LHCN-M2 (cell line): ENCODE results near the gene IRF7. TPM values are rescaled to one million over a fixed set of nuclear protein-coding genes. Genes with fewer than 3 reads are reported as not detected.

ENCODE experiments used
- DNase-seq: peaks from one replicate; pipeline ENCODE4 v3.0.0-alpha.2; 2012; ENCODE audit warnings: low read depth
- total RNA-seq: library from RNA; depleted of rRNA; stranded (reverse); fragments of >200 nt; gene quantifications from 2 replicates; pipeline ENCODE4 v1.2.3, GENCODE V29; 2014

The IRF7 gene
- total RNA-seq, 1 experiment from 2014 or later = 12.5 TPM

DNA sequence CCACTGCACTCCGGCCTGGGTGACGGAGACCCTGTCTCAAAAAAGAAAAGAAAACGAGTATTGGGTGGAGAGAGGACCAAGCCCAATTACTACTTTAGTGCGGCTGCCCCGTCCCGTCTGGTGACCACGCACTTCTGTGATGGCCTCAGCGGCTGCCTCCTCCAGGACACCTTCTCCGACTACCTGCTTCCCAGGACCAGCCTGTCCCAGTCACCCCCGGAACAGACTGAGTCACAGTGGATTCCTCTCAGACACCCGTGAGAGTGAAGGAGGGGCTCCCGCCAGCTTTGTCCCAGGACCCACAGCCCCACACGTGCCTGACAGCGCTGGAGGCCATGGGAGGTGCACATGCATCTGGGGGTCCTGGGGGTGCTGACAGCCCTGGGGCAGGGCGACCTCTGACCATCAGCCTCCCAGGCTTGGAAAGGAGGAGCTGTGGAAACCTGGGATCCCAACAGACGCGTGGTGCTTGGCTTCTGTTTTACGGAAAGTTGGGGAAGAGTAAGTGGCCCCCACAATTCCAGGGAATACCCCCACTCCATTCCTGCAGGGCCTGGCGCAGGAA, 26.1 kb upstream of the IRF7 start:
- DNase-seq = no peak

DNA sequence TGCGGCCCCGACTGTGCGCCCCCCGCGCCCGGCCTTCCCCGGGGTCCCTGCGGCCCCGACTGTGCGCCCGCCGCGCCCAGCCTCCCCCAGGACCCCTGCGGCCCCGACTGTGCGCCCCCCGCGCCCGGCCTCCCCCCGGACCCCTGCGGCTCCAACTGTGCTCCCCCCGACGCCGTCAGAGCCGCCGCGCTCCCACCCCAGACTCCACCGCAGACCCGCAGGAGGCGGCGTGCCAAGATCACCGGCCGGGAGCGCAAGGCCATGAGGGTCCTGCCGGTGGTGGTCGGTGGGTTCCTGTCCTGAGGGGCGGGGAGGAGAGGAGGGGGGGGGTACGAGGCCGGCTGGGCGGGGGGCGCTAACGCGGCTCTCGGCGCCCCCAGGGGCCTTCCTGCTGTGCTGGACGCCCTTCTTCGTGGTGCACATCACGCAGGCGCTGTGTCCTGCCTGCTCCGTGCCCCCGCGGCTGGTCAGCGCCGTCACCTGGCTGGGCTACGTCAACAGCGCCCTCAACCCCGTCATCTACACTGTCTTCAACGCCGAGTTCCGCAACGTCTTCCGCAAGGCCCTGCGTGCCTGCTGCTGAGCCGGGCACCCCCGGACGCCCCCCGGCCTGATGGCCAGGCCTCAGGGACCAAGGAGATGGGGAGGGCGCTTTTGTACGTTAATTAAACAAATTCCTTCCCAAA, 24.4 kb upstream of the IRF7 start:
- DNase-seq = no peak

DNA sequence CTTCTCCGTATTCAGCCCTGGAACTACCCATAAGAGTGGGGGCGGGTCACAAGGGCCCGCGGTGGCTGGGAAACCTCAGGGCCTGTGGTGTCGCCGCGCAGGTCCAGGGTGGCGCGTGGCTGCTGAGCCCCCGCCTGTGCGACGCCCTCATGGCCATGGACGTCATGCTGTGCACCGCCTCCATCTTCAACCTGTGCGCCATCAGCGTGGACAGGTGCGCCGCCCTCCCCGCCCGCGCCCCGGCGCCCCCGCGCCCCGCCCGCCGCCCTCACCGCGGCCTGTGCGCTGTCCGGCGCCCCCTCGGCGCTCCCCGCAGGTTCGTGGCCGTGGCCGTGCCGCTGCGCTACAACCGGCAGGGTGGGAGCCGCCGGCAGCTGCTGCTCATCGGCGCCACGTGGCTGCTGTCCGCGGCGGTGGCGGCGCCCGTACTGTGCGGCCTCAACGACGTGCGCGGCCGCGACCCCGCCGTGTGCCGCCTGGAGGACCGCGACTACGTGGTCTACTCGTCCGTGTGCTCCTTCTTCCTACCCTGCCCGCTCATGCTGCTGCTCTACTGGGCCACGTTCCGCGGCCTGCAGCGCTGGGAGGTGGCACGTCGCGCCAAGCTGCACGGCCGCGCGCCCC, 23.7 kb upstream of the IRF7 start:
- DNase-seq = no peak

DNA sequence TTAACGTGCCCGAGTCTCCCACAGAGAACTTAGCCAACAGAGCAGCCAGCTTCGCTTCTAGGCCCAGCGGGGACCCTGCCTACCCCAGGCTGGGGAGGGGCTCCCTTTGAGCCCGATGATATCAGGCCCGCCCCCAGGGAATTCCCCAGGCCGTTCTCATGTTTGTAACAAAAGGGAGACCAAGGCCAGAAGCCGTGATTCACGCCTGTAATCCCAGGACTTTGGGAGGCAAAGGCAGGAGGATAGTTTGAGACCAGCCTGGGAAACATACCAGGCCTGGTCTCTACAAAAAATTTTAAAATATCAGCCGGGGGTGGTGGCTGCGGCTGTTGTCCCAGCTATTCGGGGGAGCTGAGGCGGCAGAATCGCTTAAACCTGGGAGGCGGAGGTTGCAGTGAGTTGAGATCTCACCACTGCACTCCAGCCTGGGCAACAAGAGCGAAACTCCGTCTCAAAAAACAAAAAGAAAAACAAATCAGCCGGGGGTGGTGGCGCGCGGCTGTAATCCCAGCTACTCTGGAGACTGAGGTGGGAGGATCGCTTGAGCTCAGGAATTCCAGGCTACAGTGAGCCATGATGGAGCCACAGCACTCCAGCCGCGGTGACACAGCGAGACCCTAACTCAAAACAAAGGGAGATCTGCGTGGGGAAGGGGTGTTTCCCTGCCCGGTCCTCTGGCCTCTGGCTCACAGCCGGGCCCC, 23.0 kb upstream of the IRF7 start:
- DNase-seq = no peak

DNA sequence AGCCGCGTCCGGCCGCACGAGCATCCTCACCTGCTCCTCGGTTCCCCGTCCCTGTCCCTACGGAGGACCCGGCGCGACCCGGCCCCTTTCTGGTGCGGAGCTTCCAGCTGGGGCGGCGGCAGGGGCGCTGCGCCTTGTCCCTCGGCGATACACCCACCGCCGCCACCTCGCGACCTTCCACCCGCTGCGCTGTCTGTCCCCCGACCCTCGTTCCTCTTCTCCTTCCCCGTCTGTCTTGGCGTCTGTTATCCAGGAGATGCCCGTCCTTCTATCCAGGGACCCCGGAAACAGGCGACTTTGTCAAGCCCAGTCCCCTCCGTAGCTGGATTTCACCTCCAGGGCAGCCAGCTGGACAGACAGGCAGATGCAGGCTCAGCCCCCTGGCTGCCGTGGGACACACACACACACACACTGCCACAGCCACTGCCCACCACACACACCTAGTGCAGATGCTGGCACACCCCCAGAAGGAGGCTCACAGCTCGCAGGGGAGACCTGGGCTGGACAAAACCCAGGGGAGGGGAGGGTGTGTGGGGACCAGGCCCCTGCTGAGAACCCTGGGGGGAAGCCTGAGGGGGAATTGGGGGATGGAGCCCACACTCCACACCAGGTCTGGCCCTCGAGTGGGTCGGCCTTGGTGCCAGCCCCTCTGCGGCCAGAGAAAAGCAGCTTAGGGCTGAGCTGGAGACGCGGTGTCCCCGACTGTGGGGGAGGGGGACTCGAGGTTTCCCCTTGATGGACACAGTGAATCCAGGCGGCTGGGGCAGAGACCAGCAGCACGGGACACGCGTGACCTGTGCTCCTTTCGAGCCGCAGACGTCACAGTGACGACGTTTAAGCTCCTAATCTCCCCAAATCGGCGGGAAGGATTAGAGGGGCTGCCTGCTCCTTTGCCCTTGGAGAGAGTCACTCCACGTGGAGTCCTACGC, 22.1 kb upstream of the IRF7 start:
- no peak for DNase-seq

DNA sequence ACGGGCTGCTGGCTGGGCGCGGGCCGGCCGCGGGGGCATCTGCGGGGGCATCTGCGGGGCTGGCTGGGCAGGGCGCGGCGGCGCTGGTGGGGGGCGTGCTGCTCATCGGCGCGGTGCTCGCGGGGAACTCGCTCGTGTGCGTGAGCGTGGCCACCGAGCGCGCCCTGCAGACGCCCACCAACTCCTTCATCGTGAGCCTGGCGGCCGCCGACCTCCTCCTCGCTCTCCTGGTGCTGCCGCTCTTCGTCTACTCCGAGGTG, 21.5 kb upstream of the IRF7 start:
- no peak for DNase-seq

DNA sequence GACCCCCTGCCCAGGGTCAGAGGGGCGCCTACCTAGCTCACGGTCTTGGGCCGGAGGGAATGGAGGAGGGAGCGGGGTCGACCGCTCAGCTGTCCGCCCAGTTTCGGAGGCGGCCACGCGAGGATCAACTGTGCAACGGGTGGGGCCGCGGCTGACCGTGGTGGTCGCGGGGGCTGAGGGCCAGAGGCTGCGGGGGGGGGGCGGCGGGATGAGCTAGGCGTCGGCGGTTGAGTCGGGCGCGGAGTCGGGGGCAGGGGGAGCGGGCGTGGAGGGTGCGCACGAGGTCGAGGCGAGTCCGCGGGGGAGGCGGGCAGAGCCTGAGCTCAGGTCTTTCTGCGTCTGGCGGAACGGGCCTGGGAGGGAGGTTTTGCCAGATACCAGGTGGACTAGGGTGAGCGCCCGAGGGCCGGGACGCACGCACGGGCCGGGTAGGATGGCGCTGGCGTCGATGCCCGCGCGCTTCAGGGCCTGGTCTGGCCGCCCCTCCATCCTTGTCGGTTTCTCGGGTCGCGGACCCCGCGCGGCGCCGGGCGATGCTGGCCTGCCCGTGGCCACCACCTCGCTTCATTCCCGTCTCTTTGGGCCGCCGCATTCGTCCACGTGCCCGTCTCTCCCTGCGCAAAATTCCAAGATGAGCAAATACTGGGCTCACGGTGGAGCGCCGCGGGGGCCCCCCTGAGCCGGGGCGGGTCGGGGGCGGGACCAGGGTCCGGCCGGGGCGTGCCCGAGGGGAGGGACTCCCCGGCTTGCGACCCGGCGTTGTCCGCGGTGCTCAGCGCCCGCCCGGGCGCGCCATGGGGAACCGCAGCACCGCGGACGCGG, 21.0 kb upstream of the IRF7 start, which contains the start of gene DRD4:
DRD4 (plus strand) TSS at position 759 of the 822 bp plus-strand sequence; CDS start at position 795, 36 bp downstream.
- DNase-seq = no peak

DNA sequence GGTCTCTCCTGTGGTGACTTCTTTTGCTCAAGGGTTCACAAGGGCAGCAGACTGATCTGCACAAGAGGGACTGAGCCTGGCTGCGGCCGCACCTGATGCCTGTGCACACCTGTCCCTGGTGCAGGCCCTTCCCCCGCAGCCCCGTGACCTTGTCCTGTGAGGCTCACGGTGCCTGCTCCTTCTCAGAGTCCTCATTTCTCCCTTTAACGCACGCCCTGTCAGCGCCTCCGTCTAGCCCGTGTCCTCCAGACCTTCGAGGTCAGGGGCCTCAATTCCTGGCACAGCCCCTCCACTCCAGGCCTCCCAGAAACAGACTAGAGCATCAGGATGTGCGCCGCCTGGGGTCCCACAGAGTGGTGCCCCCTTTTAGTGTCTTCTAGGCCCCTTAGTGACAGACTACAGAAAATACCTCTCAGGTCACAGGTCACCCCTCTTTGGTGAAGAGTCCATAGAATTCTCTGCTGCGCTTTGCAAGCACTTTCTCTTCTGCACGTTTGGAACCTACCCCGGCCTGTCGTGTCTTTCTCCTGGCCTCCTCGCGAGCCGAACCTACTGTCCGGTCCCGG, 20.3 kb upstream of the IRF7 start:
- DNase-seq = no peak

DNA sequence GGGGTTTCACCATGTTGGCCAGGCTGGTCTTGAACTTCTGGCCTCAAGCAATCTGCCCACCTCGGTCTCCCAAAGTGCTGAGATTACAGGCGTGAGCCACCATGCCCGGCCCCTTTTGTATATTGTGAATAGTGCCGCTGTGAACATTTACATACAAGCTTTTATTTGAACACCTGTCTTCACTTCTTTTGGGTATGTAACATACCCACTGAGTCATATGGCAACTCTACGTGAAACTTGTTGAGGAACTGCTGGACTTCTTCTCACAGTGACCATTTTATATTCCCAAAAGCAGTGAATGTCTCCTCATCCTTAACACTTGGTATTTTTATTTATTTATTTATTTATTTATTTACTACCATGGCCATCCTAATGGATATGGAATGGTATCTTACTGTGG, 15.1 kb upstream of the IRF7 start:
- DNase-seq = no peak

DNA sequence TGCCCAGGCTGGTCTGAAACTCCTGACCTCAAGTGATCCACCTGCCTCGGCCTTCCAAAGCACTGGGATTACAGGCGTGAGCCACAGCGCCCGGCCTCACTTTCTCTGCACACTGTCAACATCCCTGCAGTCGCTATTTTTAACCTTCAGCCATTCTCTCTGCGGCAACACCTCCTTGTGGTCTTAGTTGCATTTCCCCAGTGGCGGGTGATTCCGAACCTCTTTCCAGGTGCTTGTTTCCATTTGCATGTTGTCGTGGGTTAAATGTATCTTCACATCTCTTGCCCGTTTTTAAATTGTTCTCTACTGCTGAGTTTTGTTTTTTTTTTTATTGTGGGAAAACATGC, 13.5 kb upstream of the IRF7 start:
- no peak for DNase-seq

DNA sequence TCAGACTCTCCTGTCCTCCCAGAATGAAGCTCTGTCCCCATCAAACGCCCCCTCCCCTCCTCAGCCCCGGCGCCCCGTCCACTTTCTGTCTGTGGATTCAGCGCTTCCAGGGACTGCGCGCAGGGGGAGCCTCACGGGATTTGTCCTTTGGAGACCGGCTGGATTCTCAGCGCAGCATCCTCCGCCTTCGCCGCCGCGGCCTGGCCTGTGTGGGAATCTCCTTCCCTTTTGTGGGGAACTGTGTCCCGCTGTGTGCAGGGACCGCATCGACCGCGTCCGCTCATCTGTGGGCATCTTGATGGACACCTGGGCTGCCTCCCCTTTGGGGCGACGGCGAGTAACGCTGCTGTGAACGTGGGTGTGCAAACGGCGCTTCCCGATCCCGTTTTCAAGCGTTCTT, 12.3 kb upstream of the IRF7 start:
- DNase-seq = no peak

DNA sequence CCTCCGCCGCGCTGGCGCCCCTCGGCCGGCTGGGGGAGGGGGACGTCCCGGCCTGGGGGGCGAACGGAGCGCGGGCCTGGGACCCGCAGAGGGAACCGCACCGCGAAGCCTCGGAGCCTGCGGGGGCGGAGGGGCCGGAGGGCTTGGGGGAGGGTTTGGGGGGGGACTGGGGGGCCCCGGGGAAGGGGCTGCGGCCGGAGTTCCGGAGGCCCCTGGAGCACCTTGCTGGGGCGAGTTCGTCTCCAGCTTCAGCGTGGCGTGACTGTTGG, 11.5 kb upstream of the IRF7 start:
- no peak for DNase-seq

DNA sequence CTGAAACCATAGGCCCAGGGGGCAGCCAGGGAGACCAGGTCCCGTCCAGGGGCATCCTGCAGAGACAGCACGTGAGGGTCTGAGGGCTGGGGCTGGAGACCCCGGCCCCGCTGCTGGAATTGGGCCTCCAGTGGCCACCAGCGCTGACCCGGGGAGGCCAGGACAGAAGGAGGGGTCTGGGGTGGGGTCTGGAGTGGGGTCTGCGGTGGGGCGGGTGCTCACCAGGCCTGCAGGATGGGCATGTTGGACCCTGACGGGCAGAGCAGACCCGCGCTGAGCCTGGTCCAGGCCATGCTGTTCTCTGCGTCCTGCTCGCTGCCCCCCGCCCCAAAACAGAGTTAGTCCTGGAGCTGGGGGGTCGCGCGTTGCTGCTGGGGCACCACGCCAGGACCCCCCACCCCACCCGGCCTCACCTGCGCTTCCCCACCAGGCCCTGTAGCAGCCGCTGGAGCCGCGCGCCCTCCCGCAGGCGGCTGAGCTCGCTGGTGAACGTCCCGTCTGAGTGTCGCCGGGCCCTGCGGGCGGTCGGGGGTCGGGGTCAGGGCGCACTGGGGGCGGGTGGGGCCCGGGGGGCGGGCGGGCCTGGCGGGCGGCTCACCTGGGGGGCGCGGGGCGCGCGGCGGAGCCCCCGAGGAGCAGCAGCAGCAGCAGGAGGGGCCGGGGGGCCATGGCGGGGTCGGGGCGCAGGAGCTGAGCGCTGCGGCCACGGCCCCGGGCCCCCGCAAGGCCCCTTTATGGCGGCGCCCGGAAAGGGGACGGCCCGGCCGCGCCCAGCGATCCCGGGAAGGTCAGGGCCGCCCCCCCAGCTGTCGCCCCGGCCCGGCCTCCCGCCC, 10.9 kb upstream of the IRF7 start, which contains the start of gene SCT:
SCT (minus strand) TSS at position 707 of the 833 bp plus-strand sequence; CDS start at position 669, 38 bp downstream.
- DNase-seq = no peak

DNA sequence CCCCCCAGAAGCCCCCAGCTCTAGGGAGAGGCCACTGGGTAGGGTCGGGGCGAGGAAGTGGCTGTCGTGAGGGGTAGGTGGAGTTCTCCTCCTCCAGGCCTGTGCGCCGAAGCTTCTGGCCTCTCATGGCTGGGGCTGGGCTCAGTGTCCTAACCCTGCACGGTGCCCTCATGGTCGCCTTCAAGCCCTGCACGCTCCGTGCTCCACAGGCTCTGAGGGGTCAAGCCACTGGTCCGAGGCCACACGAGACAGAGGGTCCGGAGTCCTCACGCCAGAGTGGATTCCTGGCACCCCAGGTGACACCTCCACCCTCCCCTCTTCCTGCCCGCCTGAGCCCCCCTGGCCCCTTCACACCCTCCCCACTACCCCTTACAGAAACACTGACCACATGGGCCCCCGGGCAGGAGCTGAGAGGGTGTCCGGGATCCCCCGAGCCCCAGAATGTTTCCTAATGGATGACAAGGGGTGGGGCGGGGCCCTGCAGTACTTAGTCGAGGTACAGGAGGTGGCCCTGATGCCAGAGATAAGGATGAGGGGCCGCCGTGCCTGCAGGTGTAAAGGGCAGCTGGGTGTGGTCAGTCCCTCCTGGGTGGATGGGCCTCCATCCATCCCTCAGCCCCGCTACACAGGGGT, 10.0 kb upstream of the IRF7 start:
- no peak for DNase-seq

DNA sequence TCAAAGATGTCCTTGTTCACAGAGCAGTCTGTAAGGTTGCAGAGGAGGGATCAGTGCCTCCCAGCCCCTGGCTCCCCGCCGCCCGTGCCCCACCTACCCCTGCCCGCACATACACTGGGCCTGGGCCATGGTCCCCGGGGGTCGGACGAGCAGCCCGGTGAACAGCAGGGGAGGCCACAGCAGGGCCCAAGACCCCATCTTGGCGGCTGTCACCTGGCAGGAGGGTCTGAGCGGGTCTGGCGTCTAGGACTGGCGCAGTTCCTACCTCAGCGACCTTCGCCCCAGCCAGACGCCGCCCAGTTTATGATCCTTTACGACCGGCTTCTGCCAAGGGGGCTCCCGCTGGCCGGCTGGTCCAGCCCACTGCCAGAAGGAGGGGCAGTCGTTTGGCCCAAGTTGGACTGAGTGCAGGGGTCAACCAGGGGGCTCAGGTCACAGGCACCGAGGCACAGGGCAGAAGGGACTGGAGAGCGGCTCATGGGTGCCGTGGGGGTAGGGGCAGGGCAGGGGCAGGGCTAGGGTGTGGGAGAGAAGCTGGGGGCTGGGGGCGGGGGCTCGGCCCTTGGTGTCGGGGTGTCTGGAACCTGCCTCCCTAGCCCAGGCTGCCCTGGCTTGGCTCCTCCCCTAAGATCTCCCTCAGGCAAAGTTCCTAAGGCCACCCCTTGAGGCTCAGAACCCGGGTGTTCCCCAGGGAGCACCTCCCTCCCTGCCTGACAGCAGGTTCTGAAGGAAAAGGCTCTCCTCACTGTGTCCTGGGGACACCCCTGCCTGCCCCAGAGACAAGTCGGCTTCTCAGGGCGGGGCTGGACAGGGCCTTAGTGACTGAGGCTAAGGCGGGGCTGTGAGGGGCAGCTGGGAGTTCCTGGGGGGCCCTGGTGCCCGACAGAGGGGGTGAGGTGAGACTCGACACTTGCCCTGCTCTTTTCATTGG, 9.2 kb upstream of the IRF7 start, which contains the start of gene CDHR5:
CDHR5 (minus strand) TSS at position 251 of the 931 bp plus-strand sequence; CDS start at position 198, 53 bp downstream.
- DNase-seq = no peak

DNA sequence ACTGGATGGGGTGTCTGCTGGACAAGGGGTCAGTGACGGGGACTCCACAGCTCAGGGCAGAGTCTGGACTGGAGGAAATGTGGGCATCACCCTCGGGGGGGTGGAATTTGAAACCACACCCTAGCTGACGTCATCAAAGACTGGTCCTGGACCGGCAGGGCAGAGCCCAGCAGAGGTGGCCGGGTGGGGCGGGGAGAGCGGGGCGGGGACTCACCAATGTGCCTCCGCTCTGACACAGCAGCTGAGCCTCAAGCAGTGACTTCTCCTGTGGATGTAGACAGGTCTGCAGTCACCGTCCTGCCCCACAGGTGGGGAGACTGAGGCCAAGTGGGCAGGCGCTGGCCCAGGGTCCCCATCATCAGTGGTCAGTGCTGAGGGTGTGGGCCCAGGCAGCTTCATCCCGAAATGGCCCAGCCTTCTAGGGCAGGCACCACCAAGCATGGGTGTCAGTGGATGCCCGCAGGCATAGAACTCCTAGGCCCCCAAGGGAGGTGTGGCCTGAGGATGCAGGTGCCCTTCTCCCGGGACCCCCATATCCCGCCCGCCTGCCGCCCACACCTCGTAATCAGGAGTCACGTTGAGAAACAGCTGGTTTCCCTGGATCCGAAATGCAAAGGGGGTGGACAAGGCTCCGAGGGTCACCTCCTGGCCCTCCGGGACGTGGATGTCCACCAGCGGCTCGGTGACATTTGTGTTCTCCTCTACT, 8.4 kb upstream of the IRF7 start:
- peak; percentile 19 for DNase-seq

DNA sequence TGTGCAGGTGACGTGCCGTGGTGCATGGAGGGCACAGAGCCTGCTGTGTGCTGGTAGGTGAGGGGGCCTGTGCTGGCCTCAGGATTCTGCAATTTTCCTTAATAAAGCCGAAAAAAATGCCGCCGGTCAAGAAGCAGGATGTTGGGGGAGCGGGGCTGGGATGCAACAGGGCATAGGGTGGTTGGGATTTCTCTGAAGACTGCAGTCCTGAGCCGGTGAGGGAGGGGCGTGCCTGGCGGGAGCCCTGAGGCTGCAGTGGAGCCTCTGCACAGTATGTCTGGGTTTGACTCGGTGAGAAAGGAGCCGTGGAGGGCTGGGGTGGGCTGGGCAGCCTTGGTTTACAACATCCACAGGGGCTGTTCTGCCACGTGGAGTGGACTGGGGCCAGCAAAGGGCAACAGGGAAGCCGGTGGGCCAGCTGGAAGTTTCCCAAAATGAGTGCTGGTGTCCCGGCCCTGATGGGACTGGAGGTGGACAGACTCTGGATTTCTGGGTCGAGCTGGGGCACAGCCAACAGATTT, 7.7 kb upstream of the IRF7 start:
- DNase-seq = no peak
